CD14-positive monocyte (primary cell): ENCODE data around the gene SEMA5B. TPM values are rescaled to one million over a fixed set of nuclear protein-coding genes. Genes with fewer than 3 reads are reported as not detected.
A peak's percentile ranks its signal among the peaks of the same experiment; 100 is the strongest.

Source experiments
- DNase-seq, 3 donors: peaks; one replicate each; pipeline ENCODE4 v3.0.0-alpha.2; 2011 to 2022
- H2AFZ ChIP-seq: 2 replicates; pipeline ENCODE4 v1.6.0; 2012; ENCODE audit warnings: mild to moderate bottlenecking, low read depth, low read length, inconsistent platforms; ENCODE audit not compliant: insufficient read depth, poor library complexity, severe bottlenecking
- H3K27ac ChIP-seq, 2 donors: 1 replicate in 1 of 2; 2 replicates in 1 of 2; pipeline ENCODE4 v1.5.1; 2012 to 2013; ENCODE audit warnings: low read length in 2 of 2, control low read depth in 1 of 2, inconsistent platforms in 1 of 2, low read depth in 1 of 2, mild to moderate bottlenecking in 1 of 2
- H3K27me3 ChIP-seq, 2 donors: one replicate each; pipeline versions ENCODE4 v1.6.0 to v1.6.1; 2011 to 2013; ENCODE audit warnings: low read length in 2 of 2; ENCODE audit not compliant: control insufficient read depth in 2 of 2, insufficient read depth in 2 of 2
- H3K36me3 ChIP-seq, 2 donors: replicated peaks in 1 of 2; 1 replicate in 1 of 2; 2 replicates in 1 of 2; pipeline versions ENCODE4 v1.5.1 to v1.6.1; 2012 to 2013; ENCODE audit warnings: low read length in 2 of 2, control low read depth in 1 of 2, inconsistent platforms in 1 of 2, mild to moderate bottlenecking in 1 of 2; ENCODE audit not compliant: insufficient read depth in 2 of 2, control insufficient read depth in 1 of 2
- H3K4me1 ChIP-seq, 2 donors: 1 replicate in 1 of 2; 2 replicates in 1 of 2; pipeline versions ENCODE4 v1.5.1 to v1.6.1; 2012 to 2013; ENCODE audit warnings: low read length in 2 of 2, control low read depth in 1 of 2, inconsistent platforms in 1 of 2, mild to moderate bottlenecking in 1 of 2, moderate library complexity in 1 of 2; ENCODE audit not compliant: insufficient read depth in 2 of 2, control insufficient read depth in 1 of 2
- H3K4me2 ChIP-seq: replicated peaks from 2 replicates; pipeline ENCODE3; 2012; ENCODE audit warnings: low read length, moderate library complexity, mild to moderate bottlenecking; ENCODE audit not compliant: poor library complexity, severe bottlenecking; ENCODE audit errors: extremely low read depth
- H3K4me3 ChIP-seq, 3 experiments: fragments of 200-600 bp in 1 of 3; sonication (generic) in 1 of 3; replicated peaks in 1 of 3; 1 replicate in 2 of 3; 2 replicates in 1 of 3; pipeline ENCODE4 v1.5.1; 2011 to 2013; ENCODE audit warnings: low read length in 3 of 3, mild to moderate bottlenecking in 3 of 3, control low read depth in 2 of 3, low read depth in 2 of 3, inconsistent platforms in 1 of 3, moderate library complexity in 1 of 3
- H3K79me2 ChIP-seq: 2 replicates; pipeline ENCODE4 v1.6.0; 2012; ENCODE audit warnings: mild to moderate bottlenecking, control low read depth, inconsistent platforms, low read length, moderate library complexity; ENCODE audit not compliant: insufficient read depth
- H3K9ac ChIP-seq: 2 replicates; pipeline ENCODE4 v1.6.0; 2017; ENCODE audit warnings: low read length, mild to moderate bottlenecking; ENCODE audit not compliant: insufficient read depth, poor library complexity, severe bottlenecking
- H3K9me3 ChIP-seq, 2 donors: replicated peaks in 1 of 2; 1 replicate in 1 of 2; 2 replicates in 1 of 2; pipeline versions ENCODE4 v1.5.1 to v1.6.1; 2012 to 2013; ENCODE audit warnings: low read length in 2 of 2, control low read depth in 1 of 2; ENCODE audit not compliant: control insufficient read depth in 1 of 2, insufficient read depth in 1 of 2
- H4K20me1 ChIP-seq: 2 replicates; pipeline ENCODE4 v1.6.0; 2012; ENCODE audit warnings: mild to moderate bottlenecking, low read length, control low read depth, moderate library complexity; ENCODE audit not compliant: insufficient read depth
- H3K27ac Mint-ChIP-seq, 7 donors: one replicate each; pipeline ENCODE4 v1.8.0; 2020; ENCODE audit warnings: mild to moderate bottlenecking in 7 of 7, mixed read lengths in 7 of 7, moderate library complexity in 6 of 7, inconsistent platforms in 2 of 7
- H3K27me3 Mint-ChIP-seq, 3 donors: one replicate each; pipeline ENCODE4 v1.8.0; 2021 to 2022; ENCODE audit warnings: low read depth in 3 of 3, mild to moderate bottlenecking in 3 of 3, mixed read lengths in 3 of 3, moderate library complexity in 3 of 3, inconsistent platforms in 1 of 3
- H3K36me3 Mint-ChIP-seq, 2 donors: one replicate each; pipeline ENCODE4 v1.8.0; 2020; ENCODE audit warnings: mixed read lengths in 2 of 2, inconsistent platforms in 1 of 2, mild to moderate bottlenecking in 1 of 2
- H3K4me1 Mint-ChIP-seq: one replicate; pipeline ENCODE4 v1.8.0; 2020; ENCODE audit warnings: mild to moderate bottlenecking, mixed read lengths
- H3K4me3 Mint-ChIP-seq, 2 donors: one replicate each; pipeline ENCODE4 v1.8.0; 2020; ENCODE audit warnings: mild to moderate bottlenecking in 2 of 2, mixed read lengths in 2 of 2, moderate library complexity in 1 of 2
- H3K9me3 Mint-ChIP-seq, 7 donors: one replicate each; pipeline ENCODE4 v1.8.0; 2020 to 2022; ENCODE audit warnings: mixed read lengths in 7 of 7, mild to moderate bottlenecking in 6 of 7, moderate library complexity in 6 of 7, inconsistent platforms in 2 of 7
- CTCF ChIP-seq: fragments of 200-600 bp; IDR thresholded peaks from one replicate; pipeline ENCODE4 v1.8.0; 2022; ENCODE audit warnings: antibody characterized with exemption, mild to moderate bottlenecking
- WGBS: methylation state at CpG from one replicate; pipeline ENCODE4 v1.1.5; 2013; ENCODE audit warnings: missing lambda C conversion rate; ENCODE audit not compliant: insufficient coverage; 5-methylcytosine and 5-hydroxymethylcytosine counted together
- intact Hi-C, 2 donors: fragments of 100-400 bp; cut with micrococcal nuclease; formaldehyde crosslinking; loops; one replicate each; pipeline versions ENCODE4 v1.15.0 to v1.15.1; 2023
- polyA plus RNA-seq, 3 donors: library from polyadenylated mRNA; depleted of rRNA in 1 of 3; unstranded in 2 of 3; stranded (reverse) in 1 of 3; fragments of 300-500 nt in 2 of 3; fragments of >200 nt in 1 of 3; fragmentation: Illumina TruSeq in 2 of 3; gene quantifications; 1 replicate in 2 of 3; 2 replicates in 1 of 3; pipeline ENCODE4 v1.2.3, GENCODE V29; 2012 to 2021

Gene SEMA5B
- polyA plus RNA-seq, 3 donors = not detected

GRCh38 chr3:122873741-122874515 is 153.6 kb downstream of the SEMA5B start:
- no peak overlapping the region for H3K4me3 Mint-ChIP-seq
- 96% methylated on average over 4 of the region's 9 CpGs for WGBS
- intact Hi-C loops = no loop called here

DNA sequence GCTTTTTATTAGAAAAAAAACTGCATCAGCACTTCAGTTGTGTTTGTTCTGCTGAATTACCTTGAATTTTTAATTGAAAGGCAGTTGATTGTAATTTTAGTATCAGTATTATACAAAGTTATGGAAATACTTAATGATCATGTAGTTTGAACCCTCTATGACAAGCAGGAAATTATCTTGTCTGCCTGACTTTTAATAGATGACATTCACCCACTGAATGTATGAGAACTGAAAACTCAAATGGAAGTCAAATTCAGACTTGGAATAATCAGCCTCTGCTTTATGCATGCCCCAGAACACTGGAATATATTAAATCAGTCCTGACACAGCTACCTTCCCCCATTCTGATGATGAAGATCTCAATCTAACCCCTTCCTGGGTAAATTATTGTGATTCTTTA is 159.2 kb downstream of the SEMA5B start:
- no peak for DNase-seq
- H3K9me3 ChIP-seq = no peaks in the 10 kb centered on the region
- H3K27ac Mint-ChIP-seq = no peak overlapping the region
- H3K9me3 Mint-ChIP-seq = no peaks in the 10 kb centered on the region
- H3K9ac ChIP-seq = no peak overlapping the region
- H3K79me2 ChIP-seq = no peaks in the 10 kb centered on the region
- no peak overlapping the region for H3K4me3 ChIP-seq
- TF ChIP-seq CTCF = no peak
- no peaks in the 10 kb centered on the region for H3K27me3 Mint-ChIP-seq
- H3K4me1 ChIP-seq = no peaks in the 10 kb centered on the region
- no peak overlapping the region for H3K4me3 Mint-ChIP-seq
- H4K20me1 ChIP-seq = peaks cover 4% of the 10 kb centered on the region
- peaks cover 55 to 75% of the 10 kb centered on the region in 2 donors for H3K36me3 ChIP-seq
- H3K36me3 Mint-ChIP-seq = peaks cover 50 to 61% of the 10 kb centered on the region in 2 donors
- no peak overlapping the region for H2AFZ ChIP-seq
- H3K4me2 ChIP-seq = no peak overlapping the region
- intact Hi-C loops = no loop called here
- H3K4me1 Mint-ChIP-seq = no peaks in the 10 kb centered on the region
- no peak overlapping the region for H3K27ac ChIP-seq
- H3K27me3 ChIP-seq = no peaks in the 10 kb centered on the region

More at GRCh38 chr3:122873741-122874515, 153.6 kb downstream of the SEMA5B start:
- Histone ChIP-seq H3K4me3 (no peak overlapping the region), H4K20me1 (peaks cover 11% of the 10 kb centered on the region), H3K9ac (no peak overlapping the region), H3K9me3 (no peaks in the 10 kb centered on the region), H3K4me2 (no peak overlapping the region), H3K4me1 (no peaks in the 10 kb centered on the region), H3K36me3 (peaks cover 43 to 81% of the 10 kb centered on the region in 2 donors), H3K27me3 (no peaks in the 10 kb centered on the region), H3K27ac (no peak overlapping the region), H3K79me2 (no peaks in the 10 kb centered on the region), H2AFZ (no peak overlapping the region)
- peak overlapping the region in 1 of 7 donors; percentile 26 for H3K27ac Mint-ChIP-seq
- H3K4me1 Mint-ChIP-seq = no peaks in the 10 kb centered on the region
- peaks cover 49 to 62% of the 10 kb centered on the region in 2 donors for H3K36me3 Mint-ChIP-seq
- no peak for DNase-seq
- no peaks in the 10 kb centered on the region for H3K9me3 Mint-ChIP-seq
- no peak for TF ChIP-seq CTCF
- H3K27me3 Mint-ChIP-seq = no peaks in the 10 kb centered on the region
